ENCODE data around the gene DGKG.

The DGKG gene

GRCh38 chr3:186367631-186368030, 5.6 kb upstream of the DGKG start:
- DNase-seq: no peak

- no peak for DNase-seq
Observed at GRCh38 chr3:186366206-186366605, 4.2 kb upstream of the DGKG start.

GRCh38 chr3:186365202-186365974, 3.4 kb upstream of the DGKG start:
- DNase-seq: no peak

- no peak for DNase-seq
Observed at GRCh38 chr3:186362988-186363387, 954 bp upstream of the DGKG start.

- no peak for DNase-seq
Observed at GRCh38 chr3:186362537-186362842, 456 bp upstream of the DGKG start.

GRCh38 chr3:186361246-186361761, 730 bp downstream of the DGKG start:
- DNase-seq: no peak

GRCh38 chr3:186360779-186361178, 1.3 kb downstream of the DGKG start:
- no peak for DNase-seq

- DNase-seq: no peak
Observed at GRCh38 chr3:186359078-186359477, 3.0 kb downstream of the DGKG start.

GRCh38 chr3:186356152-186356551, 5.9 kb downstream of the DGKG start:
- DNase-seq: no peak

- no peak for DNase-seq
Observed at GRCh38 chr3:186354100-186354499, 7.9 kb downstream of the DGKG start.

GRCh38 chr3:186352369-186352768, 9.7 kb downstream of the DGKG start:
- DNase-seq: no peak

GRCh38 chr3:186342197-186342596, 19.8 kb downstream of the DGKG start:
- DNase-seq: no peak

GRCh38 chr3:186340204-186340603, 21.8 kb downstream of the DGKG start:
- no peak for DNase-seq

GRCh38 chr3:186339180-186339918, 22.7 kb downstream of the DGKG start:
- no peak for DNase-seq

GRCh38 chr3:186333256-186333655, 28.8 kb downstream of the DGKG start:
- DNase-seq: no peak

- no peak for DNase-seq
Observed at GRCh38 chr3:186330772-186331460, 31.1 kb downstream of the DGKG start.

GRCh38 chr3:186329589-186329988, 32.4 kb downstream of the DGKG start:
- DNase-seq: no peak

GRCh38 chr3:186327912-186328487, 34.0 kb downstream of the DGKG start:
- no peak for DNase-seq

- DNase-seq: no peak
Observed at GRCh38 chr3:186322761-186323160, 39.3 kb downstream of the DGKG start.

- DNase-seq: no peak
Observed at GRCh38 chr3:186321746-186322145, 40.3 kb downstream of the DGKG start.

- DNase-seq: no peak
Observed at GRCh38 chr3:186320862-186321568, 41.0 kb downstream of the DGKG start.

GRCh38 chr3:186319945-186320344, 42.1 kb downstream of the DGKG start:
- DNase-seq: no peak
